Endometrial microvascular endothelial cells (primary cell): ENCODE results near the gene GPHN. TPM values are rescaled to one million over a fixed set of nuclear protein-coding genes. Genes with fewer than 3 reads are reported as not detected.
"Not testable (repeated sequence)": the region's sequence is repeated elsewhere in the genome, so short reads cannot be mapped to it uniquely, and the experiment has no call there.

Source experiments
- in situ Hi-C: cut with HindIII; loops from 2 replicates; pipeline ENCODE4 v1.10.0; 2017; ENCODE audit warnings: low sequenced_read_pairs, low pct_unique_long_range_greater_than_20kb; ENCODE audit errors: inconsistent ontology term
- total RNA-seq: library from RNA; depleted of rRNA; stranded (reverse); fragments of >200 nt; gene quantifications from one replicate; pipeline ENCODE4 v1.2.3, GENCODE V29; 2015; ENCODE audit errors: inconsistent ontology term

The GPHN gene
- total RNA-seq, 1 donor from 2014 or later = 38.3 TPM

GRCh38 chr14:66724996-66725395, 217.0 kb downstream of the GPHN start:
- in situ Hi-C loops = no loop called here

- in situ Hi-C loops = not testable (repeated sequence)
Measured at GRCh38 chr14:66731298-66731697, 223.4 kb downstream of the GPHN start.

- in situ Hi-C loops = no loop called here
Measured at GRCh38 chr14:66735853-66736252, 227.9 kb downstream of the GPHN start.

GRCh38 chr14:66739826-66740225, 231.9 kb downstream of the GPHN start:
- in situ Hi-C loops = no loop called here

GRCh38 chr14:66745078-66745477, 237.1 kb downstream of the GPHN start:
- in situ Hi-C loops = no loop called here

- in situ Hi-C loops = no loop called here
Measured at GRCh38 chr14:66746316-66747006, 238.5 kb downstream of the GPHN start.

- in situ Hi-C loops = no loop called here
Measured at GRCh38 chr14:66752109-66752508, 244.2 kb downstream of the GPHN start.

- in situ Hi-C loops = no loop called here
Measured at GRCh38 chr14:66758031-66758613, 250.2 kb downstream of the GPHN start.

- in situ Hi-C loops = no loop called here
Measured at GRCh38 chr14:66772146-66772545, 264.2 kb downstream of the GPHN start.

GRCh38 chr14:66782853-66783252, 274.9 kb downstream of the GPHN start:
- in situ Hi-C loops = no loop called here

- in situ Hi-C loops = no loop called here
Measured at GRCh38 chr14:66790101-66790500, 282.2 kb downstream of the GPHN start.

GRCh38 chr14:66802962-66803361, 295.0 kb downstream of the GPHN start:
- in situ Hi-C loops = no loop called here

GRCh38 chr14:66804141-66804540, 296.2 kb downstream of the GPHN start:
- in situ Hi-C loops = no loop called here

GRCh38 chr14:66813636-66814035, 305.7 kb downstream of the GPHN start:
- in situ Hi-C loops = no loop called here

GRCh38 chr14:66815687-66816086, 307.7 kb downstream of the GPHN start:
- in situ Hi-C loops = no loop called here

GRCh38 chr14:66824251-66824650, 316.3 kb downstream of the GPHN start:
- in situ Hi-C loops = no loop called here

GRCh38 chr14:66827182-66827581, 319.2 kb downstream of the GPHN start:
- in situ Hi-C loops = no loop called here

GRCh38 chr14:66831173-66831572, 323.2 kb downstream of the GPHN start:
- in situ Hi-C loops = no loop called here

GRCh38 chr14:66833816-66834215, 325.9 kb downstream of the GPHN start:
- in situ Hi-C loops = no loop called here

- in situ Hi-C loops = not testable (repeated sequence)
Measured at GRCh38 chr14:66837436-66837835, 329.5 kb downstream of the GPHN start.
